ENCODE data around the gene RSRP1. TPM values are rescaled to one million over a fixed set of nuclear protein-coding genes. Genes with fewer than 3 reads are reported as not detected.
"Not testable (repeated sequence)": the region's sequence is repeated elsewhere in the genome, so short reads cannot be mapped to it uniquely, and the experiment has no call there.

RSRP1 gene
- total and polyA plus RNA-seq, 2 of the 8 experiments (the other 6 are each of a cell fraction or from before 2014, with no cell fraction given) = 32.9 to 59.4 TPM

DNA sequence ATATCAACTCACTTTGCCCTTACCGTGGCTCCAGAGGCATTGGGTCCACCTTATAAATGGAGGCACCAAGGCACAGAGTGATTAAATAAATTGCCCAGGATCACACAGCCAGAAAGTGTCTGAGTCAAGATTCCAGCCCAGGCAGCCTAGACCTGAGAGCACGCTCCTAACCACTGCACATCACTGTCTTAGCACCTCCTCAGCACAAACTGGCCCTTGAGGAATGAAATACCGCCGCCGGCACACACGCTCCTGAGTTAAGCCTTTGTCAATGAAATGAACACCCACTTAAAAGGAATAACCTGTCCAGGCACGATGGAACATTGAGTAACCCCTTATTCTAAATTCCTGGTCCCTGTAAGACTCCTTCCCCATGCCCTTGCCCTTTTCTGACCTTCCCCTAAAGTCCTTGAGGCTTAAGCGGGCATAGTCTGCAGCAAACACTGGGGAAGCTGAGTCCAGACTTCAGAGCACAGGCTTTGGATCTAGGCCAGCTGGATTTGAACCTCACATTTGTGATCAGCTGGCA is 41.4 kb upstream of the RSRP1 start:
- FAIRE-seq; H3K56ac ChIP-seq (replicated peaks; ENCODE audit: insufficient read length, low read depth, low read length); H3K79me1 ChIP-seq (ENCODE audit: low read depth, low read length); H2AK5ac ChIP-seq (ENCODE audit: low read depth, low read length); H4K91ac ChIP-seq (replicated peaks; ENCODE audit: insufficient read length, low read length); H3K14ac ChIP-seq (ENCODE audit: insufficient read length); H3K23me2 ChIP-seq (ENCODE audit: low read depth, low read length); H2BK5ac ChIP-seq (ENCODE audit: low read depth, low read length); H3K4ac ChIP-seq (replicated peaks; ENCODE audit: insufficient read length, low read depth, low read length); H4K5ac ChIP-seq (ENCODE audit: insufficient read length, low read depth, low read length); H2BK15ac ChIP-seq (ENCODE audit: low read length); H4K8ac ChIP-seq (ENCODE audit: extremely low read depth, insufficient read depth, low read length); H2BK20ac ChIP-seq (ENCODE audit: low read length); POLR2A ChIA-PET (ENCODE audit: partially characterized antibody); H3K27me3 ChIP-seq (replicated peaks in 1 of 4; ENCODE audit: control insufficient read depth in 3 of 4, extremely low read depth in 1 of 4, insufficient read depth in 3 of 4, low read length in 3 of 4); H3K9me3 ChIP-seq (ENCODE audit: insufficient read depth in 2 of 2, low read depth in 1 of 2, low read length in 1 of 2); H3K4me2 ChIP-seq (ENCODE audit: insufficient read depth in 1 of 2, low read depth in 2 of 2, low read length in 2 of 2); H3K9ac ChIP-seq (replicated peaks in 1 of 4; ENCODE audit: extremely low read depth in 1 of 4, low read depth in 3 of 4, low read length in 3 of 4); H2AFZ ChIP-seq (ENCODE audit: low read length); H3K18ac ChIP-seq (ENCODE audit: extremely low read depth, low read length); H3K79me2 ChIP-seq (ENCODE audit: control insufficient read depth in 1 of 2, insufficient read depth in 2 of 2, low read length in 2 of 2); H3K4me1 ChIP-seq (replicated peaks in 1 of 4; ENCODE audit: control insufficient read depth in 3 of 4, insufficient read depth in 4 of 4, low read length in 3 of 4); DNase-seq (ENCODE audit: low read depth in 1 of 2, low spot score in 2 of 2); H2BK12ac ChIP-seq (ENCODE audit: low read depth, low read length); H4K20me1 ChIP-seq (replicated peaks in 1 of 2; ENCODE audit: control insufficient read depth in 1 of 2, insufficient read depth in 2 of 2, low read length in 2 of 2); H3K36me3 ChIP-seq (ENCODE audit: control insufficient read depth in 2 of 4, insufficient read depth in 4 of 4, low read length in 3 of 4); H3K4me3 ChIP-seq (ENCODE audit: extremely low read depth in 1 of 4, insufficient read depth in 2 of 4, low read depth in 3 of 4, low read length in 4 of 4); H2BK120ac ChIP-seq (replicated peaks; ENCODE audit: low read depth, low read length); H3K27ac ChIP-seq (ENCODE audit: low read depth, low read length); H3K23ac ChIP-seq (ENCODE audit: insufficient read length): not testable (repeated sequence)
- 100% methylated on average over 1 of the region's 8 CpGs; no CpG with 5 or more reads in 1 of the 2 experiments for WGBS, 2 experiments (ENCODE audit: extremely low coverage in 1 of 2, insufficient coverage in 1 of 2, insufficient read length in 1 of 2, insufficient replicate concordance in 2 of 2, low coverage in 1 of 2, low lambda C conversion rate in 2 of 2, missing lambda C conversion rate in 1 of 2)
- CTCF ChIA-PET (ENCODE audit: partially characterized antibody) = interaction anchor here (1.1 kb wide), 1 partner anchor 141 kb away, joined by 3 read pairs; no protein-coding TSS in a partner anchor

DNA sequence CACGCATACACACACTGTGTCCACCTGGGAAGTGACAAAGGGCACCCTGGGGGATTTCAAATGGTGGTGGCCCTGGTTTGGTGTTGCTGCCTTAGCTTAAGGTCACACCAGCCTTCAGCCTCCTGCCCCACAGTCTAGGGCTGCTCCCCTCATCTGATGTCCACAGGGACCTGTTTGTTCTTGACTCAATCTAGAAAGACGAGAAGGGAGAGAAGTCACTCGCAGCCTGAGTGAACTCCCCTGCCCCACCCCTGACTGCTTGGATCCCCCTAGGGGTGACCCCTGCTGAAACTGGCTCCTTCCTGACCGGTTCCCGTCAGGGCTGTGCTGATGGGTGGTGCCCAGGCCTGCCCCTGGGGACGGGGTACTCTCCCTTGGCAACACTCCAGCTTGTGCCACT is 39.9 kb upstream of the RSRP1 start:
- Histone ChIP-seq H2BK15ac (ENCODE audit: low read length) (peak overlapping the region; percentile 61; the same call in 1 of the 2 replicates), H2BK12ac (ENCODE audit: low read depth, low read length) (0 out of 2 replicates have a peak overlapping the region, but pooled peaks have one; percentile 27), H2BK20ac (ENCODE audit: low read length) (peak overlapping the region; percentile 80; the same call in 1 of the 2 replicates)
- H3K27me3 ChIP-seq (replicated peaks in 1 of 4; ENCODE audit: control insufficient read depth in 3 of 4, extremely low read depth in 1 of 4, insufficient read depth in 3 of 4, low read length in 3 of 4); H3K9ac ChIP-seq (replicated peaks in 1 of 4; ENCODE audit: extremely low read depth in 1 of 4, low read depth in 3 of 4, low read length in 3 of 4); H3K56ac ChIP-seq (replicated peaks; ENCODE audit: insufficient read length, low read depth, low read length); H3K9me3 ChIP-seq (ENCODE audit: insufficient read depth in 2 of 2, low read depth in 1 of 2, low read length in 1 of 2); H3K79me2 ChIP-seq (ENCODE audit: control insufficient read depth in 1 of 2, insufficient read depth in 2 of 2, low read length in 2 of 2); H2BK120ac ChIP-seq (replicated peaks; ENCODE audit: low read depth, low read length); H3K4ac ChIP-seq (replicated peaks; ENCODE audit: insufficient read length, low read depth, low read length); H4K5ac ChIP-seq (ENCODE audit: insufficient read length, low read depth, low read length); H3K4me2 ChIP-seq (ENCODE audit: insufficient read depth in 1 of 2, low read depth in 2 of 2, low read length in 2 of 2); H4K8ac ChIP-seq (ENCODE audit: extremely low read depth, insufficient read depth, low read length); H3K23me2 ChIP-seq (ENCODE audit: low read depth, low read length); H2AK5ac ChIP-seq (ENCODE audit: low read depth, low read length); H3K36me3 ChIP-seq (ENCODE audit: control insufficient read depth in 2 of 4, insufficient read depth in 4 of 4, low read length in 3 of 4); DNase-seq (ENCODE audit: low read depth in 1 of 2, low spot score in 2 of 2); H3K4me3 ChIP-seq (ENCODE audit: extremely low read depth in 1 of 4, insufficient read depth in 2 of 4, low read depth in 3 of 4, low read length in 4 of 4); H3K18ac ChIP-seq (ENCODE audit: extremely low read depth, low read length); H4K91ac ChIP-seq (replicated peaks; ENCODE audit: insufficient read length, low read length); FAIRE-seq; H3K27ac ChIP-seq (ENCODE audit: low read depth, low read length); H3K4me1 ChIP-seq (replicated peaks in 1 of 4; ENCODE audit: control insufficient read depth in 3 of 4, insufficient read depth in 4 of 4, low read length in 3 of 4); POLR2A ChIA-PET (ENCODE audit: partially characterized antibody); H2BK5ac ChIP-seq (ENCODE audit: low read depth, low read length); H2AFZ ChIP-seq (ENCODE audit: low read length); H4K20me1 ChIP-seq (replicated peaks in 1 of 2; ENCODE audit: control insufficient read depth in 1 of 2, insufficient read depth in 2 of 2, low read length in 2 of 2); H3K79me1 ChIP-seq (ENCODE audit: low read depth, low read length); H3K14ac ChIP-seq (ENCODE audit: insufficient read length); H3K23ac ChIP-seq (ENCODE audit: insufficient read length): not testable (repeated sequence)
- WGBS, 2 experiments (ENCODE audit: extremely low coverage in 1 of 2, insufficient coverage in 1 of 2, insufficient read length in 1 of 2, insufficient replicate concordance in 2 of 2, low coverage in 1 of 2, low lambda C conversion rate in 2 of 2, missing lambda C conversion rate in 1 of 2) = 86% methylated on average over 3 of the region's 6 CpGs; no CpG with 5 or more reads in 1 of the 2 experiments
- CTCF ChIA-PET (ENCODE audit: partially characterized antibody) = interaction anchor here (0.6 kb wide), 1 partner anchor 142 kb away, joined by 4 read pairs; no protein-coding TSS in a partner anchor
